ENCODE results near the gene OSBPL8.

GRCh38 chr12:76329159-76329558 is 230.4 kb downstream of the OSBPL8 start:
- TF ChIP-seq POLR2AphosphoS5 (IDR thresholded peaks at IDR 0.05; ENCODE audit: low read depth, low read length) (no peak), HDAC2 (IDR thresholded peaks at IDR 0.05; ENCODE audit: borderline replicate concordance in 1 of 2, low read depth in 2 of 2, low read length in 2 of 2) (no peak), CTCF (IDR thresholded peaks at IDR 0.05; ENCODE audit: control extremely low read depth in 1 of 3, insufficient read depth in 1 of 3, low read depth in 1 of 3, low read length in 3 of 3) (no peak), EZH2 (IDR thresholded peaks at IDR 0.05; ENCODE audit: low read depth, low read length, severe bottlenecking) (no peak), CREB1 (IDR thresholded peaks at IDR 0.05) (no peak), GABPA (IDR thresholded peaks at IDR 0.05; ENCODE audit: borderline replicate concordance, insufficient read depth, low read length) (no peak), TAF1 (IDR thresholded peaks at IDR 0.05; ENCODE audit: low read depth, low read length) (no peak)

Data from H1 (cell line).